Stomach smooth muscle (tissue), 2 donors: ENCODE data around the gene ARHGAP22.

ENCODE experiments used
- H3K27ac ChIP-seq: one replicate; pipeline ENCODE4 v1.7.0; 2013; ENCODE audit warnings: mild to moderate bottlenecking, low read length, inconsistent platforms
- H3K27me3 ChIP-seq, 2 donors: one replicate each; pipeline ENCODE4 v1.7.0; 2013; ENCODE audit warnings: low read length in 2 of 2; ENCODE audit not compliant: insufficient read depth in 2 of 2, control insufficient read depth in 1 of 2
- H3K36me3 ChIP-seq, 2 donors: one replicate each; pipeline ENCODE4 v1.7.0; 2013; ENCODE audit warnings: low read length in 2 of 2; ENCODE audit not compliant: control insufficient read depth in 2 of 2, insufficient read depth in 2 of 2
- H3K4me1 ChIP-seq: one replicate; pipeline ENCODE4 v1.7.0; 2013; ENCODE audit warnings: low read length; ENCODE audit not compliant: control insufficient read depth, insufficient read depth
- H3K4me3 ChIP-seq, 2 donors: one replicate each; pipeline ENCODE4 v1.7.0; 2013; ENCODE audit warnings: low read length in 2 of 2
- H3K9ac ChIP-seq, 2 donors: one replicate each; pipeline ENCODE4 v1.7.0; 2013; ENCODE audit warnings: low read length in 2 of 2, mild to moderate bottlenecking in 1 of 2
- H3K9me3 ChIP-seq, 2 donors: one replicate each; pipeline ENCODE4 v1.7.0; 2013; ENCODE audit warnings: low read length in 2 of 2; ENCODE audit not compliant: control insufficient read depth in 2 of 2
- donor health status: healthy.
- donor health status: Pancreatic carcinoma.

Gene ARHGAP22

DNA sequence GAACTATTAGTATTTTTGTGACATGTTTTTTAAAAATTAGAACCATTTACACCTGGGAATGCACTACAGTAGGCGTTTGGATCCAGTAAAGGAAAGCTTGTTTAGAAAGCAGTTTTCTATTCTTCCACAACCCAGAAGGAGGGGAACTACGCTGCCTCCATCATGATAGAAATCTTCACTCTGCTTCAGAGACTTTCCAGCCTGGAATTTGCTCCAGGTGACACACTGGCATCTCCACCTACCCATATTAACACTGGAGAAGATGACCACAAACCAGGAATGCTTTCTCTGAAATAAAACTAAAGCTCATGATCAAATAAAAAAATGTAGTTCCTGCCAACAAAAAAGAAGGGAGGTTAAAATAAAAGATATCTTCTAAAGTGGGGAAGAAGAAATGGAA lies 66.3 kb downstream of the ARHGAP22 start:
- H3K9me3 ChIP-seq = no peaks in the 10 kb centered on the region
- no peaks in the 10 kb centered on the region for H3K4me1 ChIP-seq
- no peaks in the 10 kb centered on the region for H3K27me3 ChIP-seq
- no peak overlapping the region for H3K4me3 ChIP-seq
- no peaks in the 10 kb centered on the region for H3K36me3 ChIP-seq
- no peak overlapping the region for H3K27ac ChIP-seq
- no peak overlapping the region for H3K9ac ChIP-seq

DNA sequence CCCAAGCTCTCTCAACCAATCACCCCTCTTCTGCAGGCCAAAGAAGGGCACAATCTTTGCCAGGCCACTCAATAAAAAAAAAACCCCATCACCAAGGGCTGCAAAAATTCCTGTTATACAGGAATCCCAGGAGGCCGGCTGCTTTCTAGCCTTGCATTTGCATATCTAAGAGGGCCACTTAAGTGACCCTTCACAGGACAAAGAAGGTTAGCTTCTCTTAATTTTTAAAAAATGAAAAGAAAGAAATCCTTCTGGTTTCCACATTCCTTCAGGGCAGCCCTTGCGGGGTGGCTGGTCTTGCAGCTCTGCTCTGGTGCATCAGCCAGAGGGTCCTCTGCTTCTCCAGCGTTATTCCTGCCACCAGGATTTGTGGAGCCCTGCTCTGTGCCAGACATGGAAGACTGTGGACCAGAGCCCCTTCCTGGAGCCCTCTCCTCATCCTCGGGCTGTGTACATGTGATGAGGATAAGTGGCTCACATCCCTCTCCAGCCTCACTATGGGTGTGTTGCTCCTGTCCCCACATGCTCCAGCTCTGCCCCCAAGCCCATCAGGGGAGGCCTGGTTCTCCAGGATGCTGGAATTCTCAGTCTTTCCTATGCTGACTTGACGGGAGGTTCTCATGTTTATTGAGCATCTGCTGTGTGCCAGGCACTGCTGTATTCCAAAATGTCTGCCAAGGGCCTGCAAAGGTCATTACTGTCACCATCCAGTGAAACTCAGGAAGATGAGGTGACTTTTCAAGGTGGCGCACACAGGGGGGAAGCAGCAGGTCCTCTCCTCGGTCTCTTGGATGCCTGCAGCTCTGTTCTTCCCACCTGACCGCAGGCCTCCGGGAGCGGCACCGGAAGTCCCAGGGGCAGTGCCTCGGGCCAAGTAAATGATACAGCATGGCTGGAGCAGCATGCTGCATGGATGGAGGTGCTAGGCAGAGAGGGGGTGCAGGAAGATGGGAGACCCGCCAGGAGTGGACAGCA lies 67.7 kb downstream of the ARHGAP22 start:
- H3K4me3 ChIP-seq = no peak overlapping the region
- no peak overlapping the region for H3K9ac ChIP-seq
- no peak overlapping the region for H3K27ac ChIP-seq
- H3K36me3 ChIP-seq = no peaks in the 10 kb centered on the region
- H3K4me1 ChIP-seq = no peaks in the 10 kb centered on the region
- no peaks in the 10 kb centered on the region for H3K27me3 ChIP-seq
- no peaks in the 10 kb centered on the region for H3K9me3 ChIP-seq

DNA sequence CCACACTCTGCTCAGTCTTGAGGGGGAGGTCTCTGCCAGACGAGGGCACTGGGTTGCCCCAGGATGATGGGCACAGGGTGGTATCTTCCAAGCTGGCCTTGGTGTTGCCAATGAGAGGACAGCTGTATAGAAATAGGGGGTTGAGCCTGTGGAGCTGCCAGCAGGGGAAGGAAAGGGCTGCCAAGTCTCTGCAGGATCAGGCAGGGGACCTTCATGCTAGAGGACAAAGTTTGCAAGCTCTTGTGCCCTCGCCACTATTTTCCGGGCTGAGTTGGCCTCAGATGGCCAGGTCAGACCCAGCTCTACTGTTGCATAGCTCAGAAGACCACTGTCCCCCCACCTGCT lies 68.7 kb downstream of the ARHGAP22 start:
- Histone ChIP-seq H3K4me3 (no peak overlapping the region), H3K27ac (no peak overlapping the region), H3K36me3 (no peaks in the 10 kb centered on the region), H3K9me3 (no peaks in the 10 kb centered on the region), H3K9ac (no peak overlapping the region), H3K27me3 (no peaks in the 10 kb centered on the region), H3K4me1 (no peaks in the 10 kb centered on the region)

DNA sequence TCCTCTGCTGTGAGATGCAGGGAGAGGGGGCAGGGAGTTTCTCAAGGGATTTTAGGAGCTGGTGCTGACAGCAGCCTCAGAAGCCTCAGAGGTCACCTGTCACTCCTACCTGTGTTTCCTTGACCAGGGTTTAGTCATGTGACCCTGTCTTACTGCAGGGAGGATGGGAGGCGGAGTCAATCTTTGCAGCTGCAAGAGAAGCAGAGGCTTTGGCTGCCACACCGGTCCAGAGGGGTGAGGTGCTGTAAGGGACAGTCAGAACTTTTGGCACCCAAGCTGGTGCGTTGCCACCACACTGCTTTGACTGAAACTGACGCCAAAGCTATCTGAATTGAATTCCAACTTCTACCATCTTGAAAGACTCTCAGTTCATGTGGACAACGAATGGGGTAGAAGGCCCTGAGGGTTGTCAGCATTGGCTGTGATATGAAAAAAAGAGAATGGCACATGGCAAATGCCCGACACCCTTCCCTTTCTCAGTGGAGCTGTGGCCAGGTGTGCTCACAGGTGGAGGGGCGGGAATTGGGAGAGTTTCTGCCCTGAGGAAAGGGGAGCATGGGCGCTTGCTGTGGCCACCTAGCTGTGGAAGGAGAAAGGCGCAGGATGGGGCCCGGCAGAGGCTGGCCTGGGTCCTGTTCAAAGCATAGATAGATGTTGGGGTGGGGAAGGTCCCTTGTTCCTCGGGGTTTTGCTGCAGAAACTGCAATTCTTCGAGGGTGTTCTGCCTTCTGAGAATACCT lies 69.3 kb downstream of the ARHGAP22 start:
- no peaks in the 10 kb centered on the region for H3K36me3 ChIP-seq
- H3K9ac ChIP-seq = no peak overlapping the region
- no peak overlapping the region for H3K4me3 ChIP-seq
- no peak overlapping the region for H3K27ac ChIP-seq
- no peaks in the 10 kb centered on the region for H3K27me3 ChIP-seq
- no peaks in the 10 kb centered on the region for H3K9me3 ChIP-seq
- H3K4me1 ChIP-seq = no peaks in the 10 kb centered on the region

DNA sequence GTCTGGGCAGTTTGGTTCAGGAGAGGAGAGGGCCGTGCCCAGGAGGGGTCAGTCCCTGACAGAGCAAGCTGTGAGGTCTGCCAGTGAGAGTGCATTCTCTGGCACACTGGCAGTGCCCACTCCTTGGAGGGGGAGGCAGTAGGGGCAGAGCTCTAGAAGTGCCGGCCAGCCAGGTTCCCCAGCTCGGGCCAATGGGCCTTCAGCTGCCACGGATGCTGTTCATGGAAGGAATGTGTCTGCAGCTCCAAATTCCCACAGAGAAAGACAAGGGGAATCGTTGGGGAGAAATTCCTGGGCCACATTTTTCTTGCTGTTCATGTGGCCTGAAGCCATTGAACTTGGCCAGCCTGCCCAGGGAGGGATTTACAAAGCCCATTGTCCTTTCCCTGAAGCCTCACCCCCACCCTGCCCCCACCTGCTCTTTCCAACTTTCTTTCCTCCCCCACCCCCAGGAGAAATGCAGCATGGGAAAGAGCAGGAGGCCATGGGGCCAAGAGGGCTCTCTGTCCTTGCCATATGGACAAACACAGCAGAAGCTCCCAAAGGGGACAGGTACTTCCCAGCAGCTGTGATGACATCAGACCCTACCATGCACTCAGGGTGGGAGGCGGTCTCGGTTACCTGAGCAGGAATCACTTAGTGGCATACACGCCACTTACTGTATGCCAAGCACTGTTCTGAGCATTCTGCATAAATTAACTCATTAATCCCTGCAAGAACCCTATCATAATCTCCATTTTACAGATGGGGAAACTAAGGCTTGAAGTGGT lies 70.7 kb downstream of the ARHGAP22 start:
- no peak overlapping the region for H3K4me3 ChIP-seq
- H3K27me3 ChIP-seq = no peaks in the 10 kb centered on the region
- no peaks in the 10 kb centered on the region for H3K4me1 ChIP-seq
- H3K9ac ChIP-seq = no peak overlapping the region
- H3K36me3 ChIP-seq = no peaks in the 10 kb centered on the region
- H3K27ac ChIP-seq = no peak overlapping the region
- H3K9me3 ChIP-seq = no peaks in the 10 kb centered on the region

DNA sequence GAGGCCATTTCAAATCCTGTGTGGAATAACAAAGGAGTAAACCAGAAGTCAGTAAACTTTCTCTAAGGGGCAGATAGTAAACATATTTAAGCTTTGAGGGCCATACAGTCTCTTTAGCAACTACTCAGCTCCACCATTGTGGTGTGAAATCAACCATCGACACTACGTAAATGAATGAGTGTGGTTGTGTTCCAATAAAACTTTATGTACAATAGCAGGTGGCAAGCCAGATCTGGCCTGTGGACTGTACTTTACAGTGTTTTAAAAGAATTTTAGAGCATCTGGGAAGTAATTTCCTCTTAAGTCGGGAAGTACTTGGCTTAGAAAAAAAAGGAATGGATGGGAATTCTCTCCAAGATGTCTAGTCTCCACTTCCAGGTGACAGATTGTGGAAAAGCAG lies 71.3 kb downstream of the ARHGAP22 start:
- no peaks in the 10 kb centered on the region for H3K27me3 ChIP-seq
- no peak overlapping the region for H3K4me3 ChIP-seq
- H3K9ac ChIP-seq = no peak overlapping the region
- no peaks in the 10 kb centered on the region for H3K9me3 ChIP-seq
- H3K36me3 ChIP-seq = no peaks in the 10 kb centered on the region
- no peak overlapping the region for H3K27ac ChIP-seq
- no peaks in the 10 kb centered on the region for H3K4me1 ChIP-seq

DNA sequence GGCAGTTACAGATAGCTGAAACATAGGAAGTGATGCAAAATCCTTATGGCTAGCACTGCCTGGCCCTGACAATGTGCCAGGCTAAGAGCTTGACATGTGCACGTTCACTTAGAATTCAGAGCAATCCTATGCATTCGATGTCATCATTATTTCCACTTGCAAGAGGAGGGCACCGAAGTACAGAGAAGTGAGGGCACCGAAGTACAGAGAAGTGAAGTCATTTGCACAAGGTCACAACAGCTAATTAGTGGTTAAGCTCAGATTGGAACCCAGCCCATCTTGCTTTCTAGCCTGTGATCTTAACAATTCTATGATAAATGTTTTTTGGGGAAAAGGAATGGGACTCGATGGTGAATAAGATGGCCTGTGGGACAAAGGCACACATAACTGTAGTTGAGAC lies 73.4 kb downstream of the ARHGAP22 start:
- Histone ChIP-seq H3K9me3 (no peaks in the 10 kb centered on the region), H3K27me3 (no peaks in the 10 kb centered on the region), H3K27ac (no peak overlapping the region), H3K36me3 (no peaks in the 10 kb centered on the region), H3K4me3 (no peak overlapping the region), H3K4me1 (peaks cover 5% of the 10 kb centered on the region), H3K9ac (no peak overlapping the region)

DNA sequence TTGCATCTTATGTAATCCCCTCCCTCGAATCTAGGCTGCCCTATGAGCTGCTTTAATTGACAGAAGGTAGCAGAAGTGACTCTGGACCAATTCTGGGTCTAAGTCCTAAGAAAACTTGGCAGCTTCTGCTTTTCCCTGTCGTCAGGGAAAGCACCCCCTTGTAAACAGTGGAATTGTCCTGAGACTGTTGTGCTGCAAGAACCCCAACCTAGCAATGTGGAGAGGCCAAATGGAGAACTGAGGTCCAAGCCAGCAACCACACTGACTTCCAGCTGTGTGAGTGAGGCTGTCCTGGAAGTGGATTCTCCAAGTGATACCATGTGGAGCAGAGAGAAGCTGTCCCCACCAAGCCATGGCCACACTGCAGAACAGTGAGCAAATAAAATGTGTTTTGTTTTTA lies 75.5 kb downstream of the ARHGAP22 start:
- H3K9me3 ChIP-seq = no peaks in the 10 kb centered on the region
- no peak overlapping the region for H3K27ac ChIP-seq
- no peaks in the 10 kb centered on the region for H3K36me3 ChIP-seq
- no peak overlapping the region for H3K9ac ChIP-seq
- peaks cover 10% of the 10 kb centered on the region for H3K4me1 ChIP-seq
- H3K27me3 ChIP-seq = no peaks in the 10 kb centered on the region
- no peak overlapping the region for H3K4me3 ChIP-seq

DNA sequence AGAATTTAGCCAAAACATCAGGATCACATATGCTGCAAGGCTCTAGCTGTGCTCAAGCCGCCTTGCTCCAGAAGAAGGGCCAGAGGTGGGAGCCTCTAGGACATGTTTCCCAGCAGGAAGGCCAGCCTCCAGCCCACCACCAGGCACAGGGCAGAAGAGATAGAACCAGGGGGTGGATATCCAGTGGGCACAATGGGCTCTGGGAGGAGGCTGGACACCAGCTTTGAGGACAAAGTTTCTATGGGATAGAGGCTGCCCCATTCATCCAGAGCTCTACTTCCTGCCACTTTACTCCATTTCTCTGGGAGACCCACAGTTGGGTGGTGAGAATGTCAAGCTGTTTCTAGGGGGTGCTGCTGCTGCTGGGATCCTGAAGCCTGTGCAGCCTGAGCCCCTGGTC lies 77.1 kb downstream of the ARHGAP22 start:
- Histone ChIP-seq H3K27ac (no peak overlapping the region), H3K9ac (no peak overlapping the region), H3K27me3 (no peaks in the 10 kb centered on the region), H3K4me1 (peaks cover 19% of the 10 kb centered on the region), H3K4me3 (no peak overlapping the region), H3K9me3 (no peaks in the 10 kb centered on the region), H3K36me3 (no peaks in the 10 kb centered on the region)

DNA sequence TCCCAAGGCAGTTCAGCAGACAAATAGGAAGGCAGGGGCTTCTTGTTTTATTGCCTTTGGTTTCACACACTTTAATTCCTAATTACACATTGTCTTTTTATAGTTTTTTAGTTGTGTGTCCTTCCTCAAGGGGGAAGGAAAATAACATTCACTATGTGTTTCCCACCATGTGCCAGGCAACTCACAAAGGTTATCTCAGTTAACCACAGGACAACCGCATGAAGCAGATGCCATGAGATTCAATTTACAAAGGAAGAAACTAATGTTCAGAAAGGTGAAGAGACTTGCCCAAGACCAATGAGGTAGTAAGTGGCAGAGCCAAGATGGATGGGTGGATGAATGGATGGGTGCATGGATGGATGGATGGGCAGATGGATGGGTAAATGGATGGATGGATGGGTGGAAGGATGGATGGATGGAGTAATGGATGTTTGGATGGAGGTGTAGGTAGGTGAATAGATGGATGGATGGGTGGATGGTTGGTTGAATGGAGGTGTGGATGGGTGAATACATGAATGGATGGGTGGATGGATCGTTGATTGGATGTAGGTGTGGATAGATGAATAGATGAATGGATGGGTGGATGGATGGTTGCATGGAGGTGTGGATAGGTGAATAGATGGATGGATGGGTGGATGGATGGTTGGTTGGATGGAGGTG lies 77.9 kb downstream of the ARHGAP22 start:
- peaks cover 26% of the 10 kb centered on the region for H3K4me1 ChIP-seq
- no peaks in the 10 kb centered on the region for H3K9me3 ChIP-seq
- no peak overlapping the region for H3K27ac ChIP-seq
- H3K9ac ChIP-seq = no peak overlapping the region
- H3K27me3 ChIP-seq = no peaks in the 10 kb centered on the region
- H3K4me3 ChIP-seq = peak overlapping the region in 1 of 2 donors; percentile 47
- H3K36me3 ChIP-seq = no peaks in the 10 kb centered on the region
